ENCODE results near the gene VILL.

- no peak for TF ChIP-seq CTCF (IDR thresholded peaks at IDR 0.05)
- TF ChIP-seq POLR2A (IDR thresholded peaks at IDR 0.05), result no peak
These were observed 47.9 kb upstream of the VILL start for GRCh38 chr3:37942646-37943045.
